GM08714 (cell line): ENCODE results near the gene XAF1.
"Not testable (repeated sequence)": the region's sequence is repeated elsewhere in the genome, so short reads cannot be mapped to it uniquely, and the experiment has no call there.

Source experiments
- H3K4me3 ChIP-seq: fragments of 200-500 bp; sonication (Bioruptor generic); 2 replicates; pipeline ENCODE4 v1.5.1; 2014; ENCODE audit warnings: mild to moderate bottlenecking, low read length, inconsistent platforms
- ZNF274 ChIP-seq: IDR thresholded peaks from 2 replicates; pipeline ENCODE4 v1.6.1; 2012; ENCODE audit warnings: mild to moderate bottlenecking, low read depth, low read length

The XAF1 gene

DNA sequence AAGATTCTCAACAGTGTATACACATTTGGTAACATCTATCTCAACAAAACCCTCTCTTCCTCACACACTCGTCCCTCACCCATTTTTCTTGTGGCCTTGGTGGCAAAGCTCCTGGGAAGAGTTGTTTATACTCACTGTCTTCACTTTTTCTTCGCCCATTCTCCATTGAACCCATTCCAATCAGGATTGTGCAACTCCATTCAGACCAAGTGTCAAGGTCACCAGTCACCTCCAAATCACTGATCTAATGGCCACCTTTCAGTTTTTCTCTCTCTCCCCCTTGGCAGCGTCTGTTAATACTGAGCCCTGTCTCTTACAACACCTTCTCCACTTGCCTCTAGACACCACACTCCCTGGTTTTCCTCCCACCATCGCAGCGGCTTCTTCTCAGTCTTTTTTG is 34.1 kb upstream of the XAF1 start:
- H3K4me3 ChIP-seq, result no peak overlapping the region
- TF ChIP-seq ZNF274, result no peak

DNA sequence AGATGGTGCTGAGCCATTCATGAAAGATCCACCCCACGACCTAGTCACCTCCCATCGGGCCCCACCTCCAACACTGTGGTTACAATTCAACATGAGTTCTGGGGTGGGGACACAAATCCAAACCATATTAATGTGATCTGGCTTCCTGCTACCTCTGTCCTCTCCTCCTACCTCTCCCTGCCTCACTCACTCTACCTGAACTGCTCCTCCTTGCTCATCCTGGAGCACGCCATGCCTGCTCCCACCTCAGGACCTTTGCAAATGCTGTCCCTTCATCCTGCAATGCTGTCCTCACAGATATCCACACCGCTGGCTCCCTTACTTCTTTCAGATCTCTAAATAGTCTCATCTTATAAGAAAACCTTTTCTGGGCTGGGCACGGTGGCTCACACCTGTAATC is 31.8 kb upstream of the XAF1 start:
- no peak overlapping the region for H3K4me3 ChIP-seq
- TF ChIP-seq ZNF274, result no peak

DNA sequence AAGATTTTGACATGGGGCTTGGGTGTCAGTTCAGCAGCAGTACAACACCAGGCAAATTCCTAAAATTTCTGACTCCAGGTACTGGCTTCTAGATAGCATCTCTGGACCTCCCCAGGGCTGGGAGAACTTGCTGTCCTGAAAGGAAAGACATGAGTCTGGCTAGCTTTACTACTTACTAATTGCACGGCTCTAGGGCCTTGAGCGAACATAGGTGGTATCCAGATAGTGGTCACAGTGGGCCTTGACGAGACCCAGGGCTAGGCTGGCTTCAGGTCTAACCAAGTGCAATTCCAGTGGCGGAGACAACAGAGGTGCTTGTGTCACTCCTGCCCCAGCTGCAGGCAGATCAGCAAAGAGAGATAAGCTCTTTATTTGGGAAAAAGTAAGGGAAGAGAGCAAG is 26.3 kb upstream of the XAF1 start:
- no peak for TF ChIP-seq ZNF274

DNA sequence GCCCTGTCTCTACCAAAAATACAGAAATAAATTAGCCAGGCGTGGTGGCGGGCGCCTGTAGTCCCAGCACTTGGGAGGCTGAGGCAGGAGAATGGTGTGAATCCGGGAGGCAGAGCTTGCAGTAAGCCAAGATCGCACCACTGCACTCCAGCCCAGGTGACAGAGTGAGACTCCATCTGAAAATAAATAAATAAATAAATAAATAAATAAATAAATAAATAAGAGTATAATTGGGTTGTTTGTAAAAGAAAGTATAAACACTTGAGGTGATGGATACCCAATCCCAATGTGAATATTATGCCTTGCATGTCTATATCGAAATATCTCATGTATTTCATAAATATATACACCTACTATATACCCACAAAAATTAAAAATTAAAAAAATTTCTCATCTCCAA is 9.2 kb upstream of the XAF1 start:
- H3K4me3 ChIP-seq, result not testable (repeated sequence)

More for the DNA sequence above, 26.3 kb upstream of the XAF1 start:
- no peak overlapping the region for H3K4me3 ChIP-seq

DNA sequence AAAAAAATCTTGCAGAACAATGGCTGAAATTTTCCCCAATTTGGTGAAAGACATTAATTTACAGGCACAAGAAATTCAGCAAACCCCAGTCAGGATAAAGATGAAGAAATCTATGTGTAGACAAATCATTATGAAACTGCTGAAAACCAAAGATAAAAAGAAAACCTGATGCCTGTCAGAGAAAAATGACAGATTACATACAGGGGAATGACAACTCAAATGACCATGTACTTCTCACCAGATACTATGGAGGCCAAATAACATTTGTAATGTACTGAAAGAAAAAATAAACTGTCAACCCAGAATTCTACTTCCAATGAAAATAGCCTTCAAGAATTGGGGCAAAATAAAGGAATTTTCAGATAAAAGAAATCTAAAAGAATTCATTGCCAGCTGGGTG is 7.2 kb upstream of the XAF1 start:
- H3K4me3 ChIP-seq, result no peak overlapping the region
- no peak for TF ChIP-seq ZNF274

DNA sequence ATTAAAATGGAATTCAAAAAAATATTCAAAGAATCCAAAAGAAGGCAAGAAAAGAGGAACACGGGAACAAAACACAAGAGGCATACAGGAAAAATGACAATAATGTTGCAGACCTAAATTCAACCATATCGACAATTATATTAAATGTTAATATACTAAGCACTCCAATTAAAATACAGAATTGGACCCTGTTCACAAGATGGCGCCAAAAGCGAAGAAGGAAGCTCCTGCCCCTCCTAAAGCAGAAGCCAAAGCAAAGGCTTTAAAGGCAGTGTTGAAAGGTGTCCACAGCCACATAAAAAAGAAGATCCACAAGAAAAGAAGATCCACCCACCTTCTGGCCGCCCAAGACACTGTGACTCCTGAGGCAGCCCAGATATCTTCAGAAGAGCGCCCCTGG is 6.3 kb upstream of the XAF1 start:
- TF ChIP-seq ZNF274, result no peak
- H3K4me3 ChIP-seq, result no peak overlapping the region

DNA sequence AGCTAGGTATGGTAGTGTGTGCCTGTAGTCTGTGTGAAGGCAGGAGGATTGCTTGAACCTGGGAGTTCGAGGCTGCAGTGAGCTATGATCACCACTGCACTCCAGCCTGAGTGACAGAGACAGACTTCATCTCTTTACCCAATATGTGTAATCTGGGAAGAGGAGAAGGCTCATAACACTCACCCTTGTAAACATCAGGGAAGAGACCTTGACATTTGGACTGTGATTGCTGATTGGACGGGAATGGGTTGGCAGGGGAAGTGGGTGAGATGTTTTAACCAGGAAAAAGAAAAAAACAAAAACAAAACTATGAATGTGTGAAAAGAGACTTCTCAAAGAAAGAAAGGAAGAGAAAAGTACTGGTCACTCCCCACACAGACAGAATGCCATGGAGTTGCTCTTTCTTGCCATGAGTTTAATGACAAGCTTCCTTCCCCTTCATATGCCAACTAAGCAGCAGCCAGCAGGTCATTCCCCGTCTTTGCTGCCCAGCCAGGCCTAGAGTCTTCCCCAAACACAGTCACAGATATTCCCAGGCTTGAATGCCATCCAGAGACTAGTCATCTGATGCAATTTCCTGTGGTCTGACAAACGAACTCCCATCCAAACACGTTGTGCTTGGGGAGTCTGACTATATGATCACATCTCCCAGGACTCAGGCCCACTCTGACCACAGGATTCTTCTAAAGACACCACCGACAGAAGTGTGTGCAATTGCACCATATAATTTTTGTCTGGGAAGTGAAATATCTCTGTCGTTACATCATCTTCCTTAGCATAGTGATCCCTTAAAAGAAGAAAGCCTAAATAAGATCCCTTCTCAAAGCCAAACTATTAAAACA is 3.6 kb upstream of the XAF1 start:
- H3K4me3 ChIP-seq, result no peak overlapping the region
- no peak for TF ChIP-seq ZNF274

DNA sequence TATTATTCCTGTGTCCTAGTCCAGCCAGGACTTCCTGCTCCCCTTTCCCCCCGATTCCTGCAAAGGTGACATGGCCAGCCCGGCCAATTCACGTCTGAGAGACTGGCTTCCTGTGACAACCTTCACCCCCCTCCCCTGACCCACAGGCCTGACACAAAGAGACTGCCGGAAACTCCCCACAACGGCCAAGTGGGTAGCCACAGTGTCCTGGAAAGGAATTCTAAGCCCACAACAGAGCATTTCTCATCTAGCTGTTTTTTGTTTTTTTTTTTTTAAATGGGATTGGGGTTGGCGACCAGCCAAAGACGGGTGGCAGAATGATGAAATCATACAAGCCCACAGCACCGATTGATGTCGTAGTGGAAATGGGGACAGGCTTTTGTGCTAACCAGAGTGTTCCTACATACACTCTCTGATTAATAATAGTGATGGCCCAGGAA is 2.8 kb upstream of the XAF1 start:
- H3K4me3 ChIP-seq, result no peak overlapping the region
- no peak for TF ChIP-seq ZNF274

DNA sequence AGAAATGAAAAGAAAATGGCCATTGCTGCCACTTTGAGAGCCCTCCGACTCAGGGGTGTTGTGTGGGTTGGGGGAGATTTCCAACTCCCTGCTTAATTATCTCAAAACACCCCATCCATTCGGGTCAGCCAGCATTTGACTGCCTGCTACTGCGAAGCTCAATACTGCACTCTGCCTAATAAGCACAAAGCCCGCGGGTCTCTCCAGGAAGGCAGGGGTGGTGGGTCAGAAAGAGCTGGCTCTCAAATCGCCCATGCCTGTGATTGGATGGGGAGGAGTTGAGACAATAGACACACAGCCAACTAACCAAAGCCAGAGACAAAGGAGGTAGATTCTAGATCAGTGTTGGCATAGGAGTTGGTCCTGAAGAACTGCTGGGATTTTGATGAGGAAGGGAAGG is 2.3 kb upstream of the XAF1 start:
- H3K4me3 ChIP-seq, result no peak overlapping the region
- no peak for TF ChIP-seq ZNF274

DNA sequence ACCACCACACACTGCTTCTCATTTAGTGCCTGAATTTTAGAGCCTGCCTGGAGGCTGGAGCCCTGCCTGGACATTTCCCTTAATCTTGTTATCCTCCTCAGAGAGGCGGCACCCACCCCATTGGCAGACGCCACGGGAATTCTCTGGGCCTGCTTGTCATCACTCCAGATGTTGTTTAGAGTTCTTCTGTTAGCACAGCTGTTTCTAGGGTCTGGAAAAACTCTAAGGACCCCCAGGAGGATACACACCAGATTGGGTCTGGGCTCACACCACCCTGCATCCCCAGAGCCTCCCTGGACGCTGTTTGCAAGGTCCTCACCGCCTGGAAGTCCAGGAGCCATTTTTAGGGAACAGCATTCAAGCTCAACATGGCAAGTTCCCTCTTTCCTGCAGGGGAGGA is 565 bp upstream of the XAF1 start:
- TF ChIP-seq ZNF274, result no peak
- peak overlapping the region; percentile 69; the same call in 1 of the 2 replicates for H3K4me3 ChIP-seq

DNA sequence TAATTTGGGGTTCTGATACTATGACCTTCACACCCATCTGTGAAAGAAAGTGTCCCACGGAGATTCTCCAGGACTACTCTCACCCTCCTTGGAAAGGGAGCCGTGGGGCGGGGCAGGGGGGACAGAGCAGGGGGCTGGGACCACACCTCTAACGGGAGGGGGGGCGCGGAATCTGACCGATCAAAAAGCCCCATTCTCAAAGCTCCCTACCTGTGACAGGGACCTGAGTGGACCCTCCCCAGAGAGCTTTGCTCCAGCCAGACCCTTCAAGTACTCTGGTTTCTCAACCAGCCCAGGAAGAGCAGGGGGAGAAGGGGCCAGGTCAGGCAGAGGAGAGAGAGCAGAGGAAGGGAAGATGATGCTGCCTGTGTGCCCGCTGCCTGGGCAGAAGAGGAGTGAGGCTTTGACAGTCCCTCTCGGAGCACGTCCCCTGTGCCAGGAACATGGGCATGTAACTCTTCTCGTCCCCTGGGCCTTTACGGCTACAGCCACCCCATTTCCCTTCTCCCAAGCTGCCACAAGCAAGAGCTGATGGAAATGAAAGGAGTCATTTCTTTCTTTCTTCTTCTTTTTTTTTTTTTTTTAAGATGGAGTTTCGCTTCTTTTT is 682 bp downstream of the XAF1 start:
- peak overlapping the region; percentile 69; the same call in 1 of the 2 replicates for H3K4me3 ChIP-seq
- TF ChIP-seq ZNF274, result no peak

DNA sequence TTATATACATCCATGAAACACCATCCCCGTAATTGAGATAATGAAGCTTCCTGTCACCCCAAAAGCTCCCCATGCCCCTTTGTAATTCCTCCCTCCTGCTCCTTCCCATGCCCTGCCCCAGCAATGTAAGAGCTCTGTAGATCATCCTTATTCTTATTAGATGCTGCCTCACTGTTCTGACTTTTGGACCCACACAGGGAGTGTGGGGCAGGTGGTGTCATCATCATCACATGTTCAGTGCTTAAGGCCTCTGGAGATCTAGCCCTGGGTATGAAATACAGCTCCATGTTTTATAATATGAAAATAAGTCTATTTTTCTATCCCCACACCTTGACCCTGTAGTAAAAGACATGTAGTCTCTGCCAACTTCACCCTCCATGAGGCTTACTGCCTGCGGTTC is 1.9 kb downstream of the XAF1 start:
- TF ChIP-seq ZNF274, result no peak
- H3K4me3 ChIP-seq, result no peak overlapping the region; the same call in 1 of the 2 replicates

DNA sequence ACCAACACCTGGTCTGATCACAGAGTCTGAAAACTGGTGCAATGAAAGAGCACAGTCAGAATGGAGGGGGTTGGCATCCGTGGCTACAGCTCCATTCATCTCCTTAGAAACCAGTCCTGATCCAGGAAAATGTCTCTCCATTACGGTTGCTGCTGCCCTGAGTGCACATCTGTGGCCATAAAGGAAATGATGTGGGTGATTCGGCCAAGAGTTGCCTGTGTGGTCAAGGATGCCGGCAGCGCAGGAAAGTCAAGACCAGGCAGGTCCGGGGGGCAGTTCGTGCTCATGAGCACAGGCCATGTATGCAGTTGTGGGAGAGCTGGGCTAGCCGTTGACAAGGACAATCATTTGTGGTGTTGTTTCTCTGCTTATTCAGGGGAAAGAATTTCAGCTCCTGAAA is 5.9 kb downstream of the XAF1 start:
- no peak for TF ChIP-seq ZNF274
- H3K4me3 ChIP-seq, result no peak overlapping the region

DNA sequence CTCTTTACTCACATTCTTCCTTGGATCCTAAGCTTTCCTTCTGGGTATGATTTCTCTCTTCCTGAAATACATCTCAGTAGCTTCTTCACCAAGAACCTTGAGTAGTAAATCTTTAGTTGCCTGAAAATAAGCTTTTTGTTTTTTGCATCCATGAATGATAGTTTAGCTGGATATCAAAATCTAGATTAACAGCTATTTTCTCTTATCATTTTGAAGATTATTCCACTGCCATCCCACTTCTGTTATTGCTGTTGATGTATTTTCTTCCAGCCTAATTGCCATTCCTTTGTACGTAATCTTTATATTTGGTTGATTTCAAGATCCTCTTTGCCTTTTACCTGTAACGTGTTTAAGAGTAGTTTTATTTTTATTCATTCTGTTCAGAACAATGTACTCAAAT is 12.6 kb downstream of the XAF1 start:
- no peak for TF ChIP-seq ZNF274
- H3K4me3 ChIP-seq, result no peak overlapping the region

DNA sequence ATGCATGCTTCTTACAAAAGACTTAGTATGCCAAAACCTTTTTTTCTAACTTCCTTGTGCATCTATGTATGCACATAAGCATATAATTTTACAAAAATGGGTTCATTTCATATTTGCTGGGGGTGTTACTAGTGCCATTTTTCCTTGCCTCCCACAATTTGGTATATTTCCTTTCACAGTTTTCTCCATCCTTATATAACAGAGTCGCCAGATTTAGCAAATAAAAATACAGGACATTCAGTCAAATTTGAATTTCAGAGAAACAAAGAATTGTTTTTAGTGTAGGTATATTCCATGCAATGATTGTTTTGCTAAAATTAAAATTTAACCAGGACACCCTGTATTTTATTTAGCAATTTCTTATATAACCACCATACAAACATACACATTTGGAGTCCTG is 16.2 kb downstream of the XAF1 start:
- no peak overlapping the region for H3K4me3 ChIP-seq
- TF ChIP-seq ZNF274, result no peak

DNA sequence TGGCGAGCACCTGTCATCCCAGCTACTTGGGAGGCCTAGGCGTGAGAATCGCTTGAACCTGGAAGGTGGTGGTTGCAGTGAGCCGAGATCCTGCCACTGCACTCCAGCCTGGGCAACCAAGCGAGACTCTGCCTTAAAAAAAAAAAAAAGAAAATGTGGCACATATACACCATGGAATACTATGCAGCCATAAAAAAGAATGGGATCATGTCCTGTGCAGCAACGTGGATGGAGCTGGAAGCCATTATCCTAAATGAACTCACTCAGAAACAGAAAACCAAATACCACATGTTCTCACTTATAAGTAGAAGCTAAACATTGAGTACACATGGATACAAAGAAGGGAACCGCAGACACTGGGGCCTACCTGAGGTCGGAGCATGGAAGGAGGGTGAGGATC is 19.1 kb downstream of the XAF1 start:
- H3K4me3 ChIP-seq, result not testable (repeated sequence)
